ENCODE data around the gene EIF4E2.

Gene EIF4E2

GRCh38 chr2:232607011-232607410 lies 56.5 kb downstream of the EIF4E2 start:
- no peak overlapping the region for H3K4me3 ChIP-seq (ENCODE audit: low read depth, low read length)
- TF ChIP-seq CTCF (IDR thresholded peaks at IDR 0.05; ENCODE audit: control insufficient read depth, extremely low read depth, insufficient read depth): no peak
- DNase-seq (ENCODE audit: low read depth): no peak

DNA sequence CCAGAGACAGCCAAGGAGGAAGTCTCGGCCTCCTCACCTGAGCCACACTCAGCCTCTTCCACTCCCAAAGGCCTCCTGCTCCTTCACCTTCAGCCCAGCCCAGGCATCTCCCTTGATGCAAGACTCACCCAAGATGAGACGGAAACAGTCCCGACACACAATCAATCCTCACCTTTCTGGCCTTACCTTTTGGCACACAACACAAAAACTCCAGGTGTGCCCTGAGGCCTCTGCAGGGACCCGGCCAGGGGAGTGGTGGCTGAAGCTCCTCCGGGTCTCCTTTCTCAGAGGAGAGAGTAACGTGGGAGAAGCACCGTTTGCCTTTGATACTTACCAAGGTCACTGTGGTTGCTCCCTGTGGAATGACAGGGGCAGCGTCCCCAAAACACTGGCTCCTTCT lies 59.1 kb downstream of the EIF4E2 start:
- no peak for DNase-seq (ENCODE audit: low read depth)
- no peak for TF ChIP-seq CTCF (IDR thresholded peaks at IDR 0.05; ENCODE audit: control insufficient read depth, extremely low read depth, insufficient read depth)
- no peak overlapping the region for H3K4me3 ChIP-seq (ENCODE audit: low read depth, low read length)

- TF ChIP-seq CTCF (IDR thresholded peaks at IDR 0.05; ENCODE audit: control insufficient read depth, extremely low read depth, insufficient read depth): no peak
- no peak overlapping the region for H3K4me3 ChIP-seq (ENCODE audit: low read depth, low read length)
- no peak for DNase-seq (ENCODE audit: low read depth)
Observed at GRCh38 chr2:232610081-232610480, 59.6 kb downstream of the EIF4E2 start.

GRCh38 chr2:232611061-232611460 lies 60.6 kb downstream of the EIF4E2 start:
- DNase-seq (ENCODE audit: low read depth): no peak
- H3K4me3 ChIP-seq (ENCODE audit: low read depth, low read length): no peak overlapping the region
- TF ChIP-seq CTCF (IDR thresholded peaks at IDR 0.05; ENCODE audit: control insufficient read depth, extremely low read depth, insufficient read depth): no peak

DNA sequence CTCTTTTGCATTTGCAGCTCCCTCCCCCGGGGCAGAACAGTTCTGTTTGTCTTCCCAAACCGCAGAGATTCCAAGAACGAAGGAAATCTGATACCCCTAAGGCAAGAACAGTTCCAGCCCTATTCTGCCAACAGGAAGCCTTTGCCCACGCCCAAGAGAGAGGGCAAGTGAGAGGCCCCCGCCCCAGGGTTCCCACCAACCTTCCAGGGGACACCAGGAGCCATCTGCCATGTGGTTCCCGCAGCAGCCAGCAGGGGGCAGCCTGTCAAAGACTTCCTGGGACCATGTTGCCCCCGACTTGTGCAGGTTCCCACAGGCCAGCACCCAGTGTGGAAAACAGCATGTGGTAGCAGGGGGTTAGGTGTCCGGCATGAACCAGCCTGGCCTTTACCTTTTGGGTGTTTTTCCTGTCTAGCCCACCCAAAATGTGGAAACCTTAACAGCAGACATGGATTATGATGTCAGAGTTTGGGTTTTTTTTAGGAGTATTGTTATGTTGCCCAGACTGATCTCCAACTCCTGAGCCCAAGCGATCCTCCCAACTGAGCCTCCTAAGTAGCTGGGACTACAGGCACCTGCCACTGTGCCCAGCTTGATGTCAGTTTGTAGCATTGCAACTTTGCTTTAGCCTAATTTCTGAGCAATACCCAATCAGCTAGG lies 61.2 kb downstream of the EIF4E2 start:
- TF ChIP-seq CTCF (IDR thresholded peaks at IDR 0.05; ENCODE audit: control insufficient read depth, extremely low read depth, insufficient read depth): peak; percentile 68
- DNase-seq (ENCODE audit: low read depth): no peak
- no peak overlapping the region for H3K4me3 ChIP-seq (ENCODE audit: low read depth, low read length)

GRCh38 chr2:232613538-232614134 lies 63.1 kb downstream of the EIF4E2 start:
- H3K4me3 ChIP-seq (ENCODE audit: low read depth, low read length): no peak overlapping the region
- no peak for DNase-seq (ENCODE audit: low read depth)
- TF ChIP-seq CTCF (IDR thresholded peaks at IDR 0.05; ENCODE audit: control insufficient read depth, extremely low read depth, insufficient read depth): no peak

DNA sequence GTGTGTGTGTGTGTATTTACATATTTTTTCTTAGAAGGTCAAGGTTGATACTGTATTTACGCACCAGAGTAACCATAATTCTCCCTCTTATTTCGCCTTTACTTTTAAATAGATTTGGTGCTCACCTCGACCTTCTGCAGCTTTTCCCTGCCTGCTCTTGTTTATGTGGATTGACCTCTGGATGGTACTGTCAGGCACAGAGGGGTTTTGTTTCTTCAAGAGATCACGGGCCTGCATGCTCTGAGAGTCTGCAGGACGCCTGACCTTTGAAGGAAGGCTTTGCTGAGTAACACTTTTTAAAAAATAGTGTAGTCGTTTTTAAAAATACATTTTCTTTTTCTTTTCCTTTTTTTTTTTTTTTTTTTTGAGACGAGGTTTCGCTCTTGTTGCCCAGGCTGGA lies 64.8 kb downstream of the EIF4E2 start:
- DNase-seq (ENCODE audit: low read depth): no peak
- no peak overlapping the region for H3K4me3 ChIP-seq (ENCODE audit: low read depth, low read length)
- no peak for TF ChIP-seq CTCF (IDR thresholded peaks at IDR 0.05; ENCODE audit: control insufficient read depth, extremely low read depth, insufficient read depth)
